Measurements from ENCODE around the gene PHACTR3.

Gene PHACTR3

DNA sequence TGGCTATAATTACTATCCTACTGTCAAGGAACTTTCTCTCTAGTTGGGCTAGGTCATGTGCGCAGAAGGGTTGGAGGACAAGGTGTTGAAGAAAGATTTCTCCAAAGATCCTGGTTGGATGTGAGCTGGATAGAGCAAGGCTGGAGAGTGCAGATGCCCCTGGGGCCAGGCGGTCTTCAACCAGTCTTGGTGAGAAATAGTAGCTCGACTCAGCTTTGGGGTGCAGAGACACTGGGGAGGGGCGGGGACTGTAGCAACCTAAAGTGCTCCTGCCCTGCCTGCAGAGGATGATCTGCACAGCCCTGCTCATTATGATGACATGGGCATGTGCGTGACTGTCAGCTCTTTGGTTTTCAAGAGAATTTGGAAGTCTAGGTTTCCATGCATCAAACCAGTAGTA lies 35.9 kb downstream of the PHACTR3 start:
- H3K9me3 ChIP-seq (ENCODE audit: insufficient read depth, low read depth, low read length) = peaks cover 75% of the 10 kb centered on the region
- H3K27me3 ChIP-seq (ENCODE audit: insufficient read depth, low read length) = no peaks in the 10 kb centered on the region
- no peak overlapping the region for H3K27ac ChIP-seq (ENCODE audit: low read depth, low read length)
- H3K4me1 ChIP-seq (ENCODE audit: insufficient read depth, low read length) = no peaks in the 10 kb centered on the region
- H3K4me3 ChIP-seq (ENCODE audit: low read length) = no peak overlapping the region
- H3K9ac ChIP-seq (ENCODE audit: low read depth, low read length) = no peak overlapping the region
- WGBS = 73% methylated on average over 5 of the region's 5 CpGs
- H3K36me3 ChIP-seq (ENCODE audit: insufficient read depth, low read length) = no peaks in the 10 kb centered on the region

DNA sequence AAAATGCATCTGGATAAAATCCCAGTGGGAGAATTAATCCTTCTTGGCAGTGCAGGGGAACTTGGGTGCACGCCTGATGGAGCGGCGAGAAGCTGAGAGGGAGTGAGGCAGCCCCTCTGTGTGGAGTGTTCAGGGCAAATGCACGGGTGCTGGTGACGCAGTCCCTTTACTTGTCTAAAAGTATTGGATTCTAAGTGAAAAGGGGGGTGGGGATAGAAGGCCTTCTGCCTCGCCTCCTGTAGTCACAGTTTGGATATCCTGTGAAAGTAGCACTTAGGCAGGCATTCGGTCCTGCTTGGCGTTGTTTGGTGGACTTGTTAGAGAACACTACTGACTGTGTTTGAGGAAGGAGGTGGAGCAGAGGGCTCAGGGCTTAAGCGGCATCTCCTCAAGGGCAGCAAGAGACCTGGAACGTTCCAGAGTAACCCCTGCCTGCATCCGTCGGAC lies 39.3 kb downstream of the PHACTR3 start:
- no peak overlapping the region for H3K4me3 ChIP-seq (ENCODE audit: low read length)
- no peaks in the 10 kb centered on the region for H3K27me3 ChIP-seq (ENCODE audit: insufficient read depth, low read length)
- peaks cover 79% of the 10 kb centered on the region for H3K9me3 ChIP-seq (ENCODE audit: insufficient read depth, low read depth, low read length)
- no peaks in the 10 kb centered on the region for H3K36me3 ChIP-seq (ENCODE audit: insufficient read depth, low read length)
- no peak overlapping the region for H3K27ac ChIP-seq (ENCODE audit: low read depth, low read length)
- no peak overlapping the region for H3K9ac ChIP-seq (ENCODE audit: low read depth, low read length)
- 87% methylated on average over 12 of the region's 12 CpGs for WGBS
- H3K4me1 ChIP-seq (ENCODE audit: insufficient read depth, low read length) = no peaks in the 10 kb centered on the region

- no peaks in the 10 kb centered on the region for H3K4me1 ChIP-seq (ENCODE audit: insufficient read depth, low read length)
- no peak overlapping the region for H3K27ac ChIP-seq (ENCODE audit: low read depth, low read length)
- WGBS = 88% methylated on average over 9 of the region's 10 CpGs
- H3K9me3 ChIP-seq (ENCODE audit: insufficient read depth, low read depth, low read length) = peaks cover 82% of the 10 kb centered on the region
- H3K9ac ChIP-seq (ENCODE audit: low read depth, low read length) = no peak overlapping the region
- no peak overlapping the region for H3K4me3 ChIP-seq (ENCODE audit: low read length)
- H3K27me3 ChIP-seq (ENCODE audit: insufficient read depth, low read length) = no peaks in the 10 kb centered on the region
- H3K36me3 ChIP-seq (ENCODE audit: insufficient read depth, low read length) = no peaks in the 10 kb centered on the region
Measured at GRCh38 chr20:59644371-59644939, 40.1 kb downstream of the PHACTR3 start.

GRCh38 chr20:59645271-59645670 lies 40.9 kb downstream of the PHACTR3 start:
- no peak overlapping the region for H3K27ac ChIP-seq (ENCODE audit: low read depth, low read length)
- 86% methylated on average over 9 of the region's 9 CpGs for WGBS
- H3K9me3 ChIP-seq (ENCODE audit: insufficient read depth, low read depth, low read length) = peaks cover 82% of the 10 kb centered on the region
- no peaks in the 10 kb centered on the region for H3K4me1 ChIP-seq (ENCODE audit: insufficient read depth, low read length)
- no peak overlapping the region for H3K9ac ChIP-seq (ENCODE audit: low read depth, low read length)
- no peaks in the 10 kb centered on the region for H3K36me3 ChIP-seq (ENCODE audit: insufficient read depth, low read length)
- no peak overlapping the region for H3K4me3 ChIP-seq (ENCODE audit: low read length)
- H3K27me3 ChIP-seq (ENCODE audit: insufficient read depth, low read length) = no peaks in the 10 kb centered on the region

DNA sequence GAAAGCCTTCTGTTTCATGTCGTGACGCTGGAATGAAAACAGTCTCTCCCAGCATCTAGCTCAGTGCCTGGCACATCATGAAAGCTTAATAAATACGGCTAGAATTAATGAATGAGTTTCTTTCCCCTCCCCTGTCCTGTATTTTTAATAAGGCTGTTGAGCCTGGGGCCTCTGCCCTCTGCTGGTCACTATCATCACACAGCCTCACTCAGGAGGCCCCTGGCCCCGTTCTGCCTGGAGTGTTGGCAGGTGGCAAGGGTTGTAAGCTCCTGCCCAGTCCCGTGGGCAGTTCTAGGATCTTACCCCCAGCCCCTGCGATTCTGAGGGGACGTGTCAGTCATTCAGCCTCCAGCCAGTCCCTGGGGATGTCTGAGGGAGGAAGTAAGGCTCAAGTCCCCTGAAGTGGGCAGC lies 41.4 kb downstream of the PHACTR3 start:
- H3K4me3 ChIP-seq (ENCODE audit: low read length) = no peak overlapping the region
- peaks cover 82% of the 10 kb centered on the region for H3K9me3 ChIP-seq (ENCODE audit: insufficient read depth, low read depth, low read length)
- H3K4me1 ChIP-seq (ENCODE audit: insufficient read depth, low read length) = no peaks in the 10 kb centered on the region
- no peaks in the 10 kb centered on the region for H3K36me3 ChIP-seq (ENCODE audit: insufficient read depth, low read length)
- no peaks in the 10 kb centered on the region for H3K27me3 ChIP-seq (ENCODE audit: insufficient read depth, low read length)
- H3K27ac ChIP-seq (ENCODE audit: low read depth, low read length) = no peak overlapping the region
- WGBS = 82% methylated on average over 7 of the region's 7 CpGs
- H3K9ac ChIP-seq (ENCODE audit: low read depth, low read length) = no peak overlapping the region

GRCh38 chr20:59646487-59646886 lies 42.1 kb downstream of the PHACTR3 start:
- H3K9ac ChIP-seq (ENCODE audit: low read depth, low read length) = no peak overlapping the region
- no peaks in the 10 kb centered on the region for H3K36me3 ChIP-seq (ENCODE audit: insufficient read depth, low read length)
- H3K4me1 ChIP-seq (ENCODE audit: insufficient read depth, low read length) = no peaks in the 10 kb centered on the region
- peaks cover 83% of the 10 kb centered on the region for H3K9me3 ChIP-seq (ENCODE audit: insufficient read depth, low read depth, low read length)
- 79% methylated on average over 3 of the region's 3 CpGs for WGBS
- H3K27me3 ChIP-seq (ENCODE audit: insufficient read depth, low read length) = no peaks in the 10 kb centered on the region
- H3K4me3 ChIP-seq (ENCODE audit: low read length) = no peak overlapping the region
- H3K27ac ChIP-seq (ENCODE audit: low read depth, low read length) = no peak overlapping the region

- Histone ChIP-seq H3K4me3 (ENCODE audit: low read length) (no peak overlapping the region), H3K27ac (ENCODE audit: low read depth, low read length) (no peak overlapping the region), H3K27me3 (ENCODE audit: insufficient read depth, low read length) (no peaks in the 10 kb centered on the region), H3K9me3 (ENCODE audit: insufficient read depth, low read depth, low read length) (peaks cover 85% of the 10 kb centered on the region), H3K36me3 (ENCODE audit: insufficient read depth, low read length) (no peaks in the 10 kb centered on the region), H3K9ac (ENCODE audit: low read depth, low read length) (no peak overlapping the region), H3K4me1 (ENCODE audit: insufficient read depth, low read length) (no peaks in the 10 kb centered on the region)
Measured at GRCh38 chr20:59647271-59647670, 42.9 kb downstream of the PHACTR3 start.

DNA sequence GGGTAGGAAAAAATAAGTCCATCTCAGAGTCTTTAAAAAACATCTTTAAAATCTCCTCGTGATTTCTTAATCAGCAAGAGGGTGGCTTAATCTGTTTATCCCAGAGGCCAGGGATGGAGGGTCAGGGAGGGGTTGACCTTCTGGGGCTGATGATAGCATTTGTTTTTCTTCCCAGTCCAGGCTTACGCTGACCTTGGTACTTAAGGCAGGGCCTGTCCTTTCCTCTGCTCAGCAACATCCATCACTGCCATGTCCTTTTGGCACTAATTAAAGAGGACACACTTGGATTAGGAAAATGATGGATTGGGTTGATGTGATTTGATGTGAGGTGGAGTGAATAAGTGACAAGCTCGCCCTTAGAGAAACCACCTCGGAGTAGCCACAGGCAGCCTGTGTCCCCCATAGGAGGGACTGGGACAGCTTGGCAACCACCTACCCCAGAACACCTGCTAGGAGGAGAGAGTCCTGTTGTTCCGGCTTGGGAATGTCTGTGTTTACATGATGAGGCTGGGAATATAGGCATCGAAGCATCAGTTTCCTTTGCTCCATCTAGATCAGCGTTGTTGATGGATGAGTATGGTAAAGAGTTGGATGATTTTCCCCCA lies 44.2 kb downstream of the PHACTR3 start:
- Histone ChIP-seq H3K27me3 (ENCODE audit: insufficient read depth, low read length) (no peaks in the 10 kb centered on the region), H3K9me3 (ENCODE audit: insufficient read depth, low read depth, low read length) (peaks cover 93% of the 10 kb centered on the region), H3K36me3 (ENCODE audit: insufficient read depth, low read length) (no peaks in the 10 kb centered on the region), H3K4me3 (ENCODE audit: low read length) (no peak overlapping the region), H3K9ac (ENCODE audit: low read depth, low read length) (no peak overlapping the region), H3K4me1 (ENCODE audit: insufficient read depth, low read length) (no peaks in the 10 kb centered on the region), H3K27ac (ENCODE audit: low read depth, low read length) (no peak overlapping the region)
- 85% methylated on average over 7 of the region's 7 CpGs for WGBS

DNA sequence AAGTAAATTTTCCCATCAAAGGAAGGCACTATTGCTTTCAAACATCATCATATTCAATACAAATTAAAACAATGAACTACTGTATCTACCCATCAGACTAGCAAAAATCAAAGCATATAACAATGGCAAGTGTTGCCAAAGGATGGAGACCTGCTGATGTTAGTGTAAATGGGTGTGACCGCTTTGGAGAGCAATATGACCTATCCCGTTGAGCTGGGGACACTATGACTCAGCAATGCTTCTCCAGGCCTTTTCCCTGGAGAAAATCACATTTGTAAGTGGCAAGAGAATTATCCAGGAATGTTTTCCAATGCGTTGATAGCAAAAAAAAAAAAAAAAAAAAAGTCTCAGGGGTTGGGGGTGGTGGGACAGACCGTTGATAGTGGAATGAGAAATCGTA lies 46.1 kb downstream of the PHACTR3 start:
- WGBS = 71% methylated on average over 5 of the region's 5 CpGs
- no peaks in the 10 kb centered on the region for H3K36me3 ChIP-seq (ENCODE audit: insufficient read depth, low read length)
- no peak overlapping the region for H3K9ac ChIP-seq (ENCODE audit: low read depth, low read length)
- H3K27ac ChIP-seq (ENCODE audit: low read depth, low read length) = no peak overlapping the region
- no peaks in the 10 kb centered on the region for H3K27me3 ChIP-seq (ENCODE audit: insufficient read depth, low read length)
- no peak overlapping the region for H3K4me3 ChIP-seq (ENCODE audit: low read length)
- peaks cover 93% of the 10 kb centered on the region for H3K9me3 ChIP-seq (ENCODE audit: insufficient read depth, low read depth, low read length)
- H3K4me1 ChIP-seq (ENCODE audit: insufficient read depth, low read length) = no peaks in the 10 kb centered on the region

DNA sequence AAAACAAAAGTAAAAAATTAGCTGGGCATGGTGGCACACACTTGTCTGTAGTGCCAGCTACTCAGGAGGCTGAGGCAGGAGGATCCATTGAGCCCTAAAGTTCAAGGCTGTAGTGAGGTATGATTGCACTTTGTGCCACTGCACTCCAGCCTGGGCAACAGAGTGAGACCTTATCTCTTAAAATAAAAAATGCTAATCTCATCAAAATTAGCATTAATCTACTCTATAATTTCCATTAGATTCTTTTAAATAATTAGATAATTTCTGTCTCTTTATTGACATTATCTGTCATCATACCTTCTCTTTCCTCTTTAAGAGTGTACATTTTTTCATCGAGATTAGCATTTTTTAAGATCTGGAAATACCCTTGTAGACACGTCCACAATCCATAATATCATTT lies 48.0 kb downstream of the PHACTR3 start:
- Histone ChIP-seq H3K9me3 (ENCODE audit: insufficient read depth, low read depth, low read length) (peaks cover 97% of the 10 kb centered on the region), H3K27ac (ENCODE audit: low read depth, low read length) (no peak overlapping the region), H3K27me3 (ENCODE audit: insufficient read depth, low read length) (no peaks in the 10 kb centered on the region), H3K36me3 (ENCODE audit: insufficient read depth, low read length) (no peaks in the 10 kb centered on the region), H3K9ac (ENCODE audit: low read depth, low read length) (no peak overlapping the region), H3K4me1 (ENCODE audit: insufficient read depth, low read length) (no peaks in the 10 kb centered on the region), H3K4me3 (ENCODE audit: low read length) (no peak overlapping the region)
- 72% methylated on average over 2 of the region's 2 CpGs for WGBS

DNA sequence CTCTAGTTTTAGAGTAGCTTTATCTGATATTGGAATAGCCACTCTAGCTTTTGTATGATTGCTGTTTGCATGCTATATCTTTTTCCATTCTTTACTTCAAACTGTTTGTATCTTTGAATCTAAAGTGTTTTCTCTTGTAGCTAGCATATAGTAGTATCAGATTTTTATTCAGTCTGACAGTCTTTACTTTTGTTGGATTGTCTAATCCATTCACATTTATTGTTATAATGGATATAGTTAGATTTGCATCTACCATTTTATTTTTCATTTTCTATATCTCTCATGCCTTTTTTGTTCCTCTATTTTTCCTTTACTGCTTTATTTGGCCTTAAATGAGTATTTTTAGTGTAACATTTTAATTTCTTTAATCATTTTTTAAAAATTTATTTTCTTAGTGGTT lies 52.1 kb downstream of the PHACTR3 start:
- H3K4me3 ChIP-seq (ENCODE audit: low read length) = no peak overlapping the region
- H3K27ac ChIP-seq (ENCODE audit: low read depth, low read length) = no peak overlapping the region
- H3K9me3 ChIP-seq (ENCODE audit: insufficient read depth, low read depth, low read length) = peaks cover 96% of the 10 kb centered on the region
- H3K36me3 ChIP-seq (ENCODE audit: insufficient read depth, low read length) = no peaks in the 10 kb centered on the region
- H3K9ac ChIP-seq (ENCODE audit: low read depth, low read length) = no peak overlapping the region
- no peaks in the 10 kb centered on the region for H3K4me1 ChIP-seq (ENCODE audit: insufficient read depth, low read length)
- no peaks in the 10 kb centered on the region for H3K27me3 ChIP-seq (ENCODE audit: insufficient read depth, low read length)
